ENCODE results near the gene ST7L.

- TF ChIP-seq CTCF (IDR thresholded peaks at IDR 0.05; ENCODE audit: low read length) (no peak), EZH2 (optimal IDR thresholded peaks at IDR 0.05; ENCODE audit: low read depth, low read length) (no peak)
Measured at GRCh38 chr1:112549590-112549989, 69.4 kb downstream of the ST7L start.
